Large intestine (tissue), 3 donors: ENCODE data around the gene MUC21. TPM values are rescaled to one million over a fixed set of nuclear protein-coding genes. Genes with fewer than 3 reads are reported as not detected.
"Not testable (repeated sequence)": the region's sequence is repeated elsewhere in the genome, so short reads cannot be mapped to it uniquely, and the experiment has no call there.

Source experiments
- DNase-seq, 2 donors: peaks; one replicate each; pipeline versions ENCODE4 v3.0.0 to v3.0.0-alpha.2; 2013
- H3K27ac ChIP-seq: one replicate; pipeline ENCODE4 v1.5.1; 2013; ENCODE audit warnings: low read length
- H3K27me3 ChIP-seq: 2 replicates; pipeline ENCODE4 v1.6.1; 2013; ENCODE audit warnings: low read length; ENCODE audit not compliant: control insufficient read depth, insufficient read depth
- H3K36me3 ChIP-seq: 2 replicates; pipeline ENCODE4 v1.6.1; 2013; ENCODE audit warnings: low read length; ENCODE audit not compliant: control insufficient read depth, insufficient read depth
- H3K4me1 ChIP-seq: one replicate; pipeline ENCODE4 v1.6.1; 2013; ENCODE audit warnings: low read length; ENCODE audit not compliant: control insufficient read depth, insufficient read depth
- H3K4me3 ChIP-seq: one replicate; pipeline ENCODE4 v1.5.1; 2013; ENCODE audit warnings: low read length
- H3K9me3 ChIP-seq: one replicate; pipeline ENCODE4 v1.6.1; 2013; ENCODE audit warnings: mild to moderate bottlenecking, low read depth, low read length, moderate library complexity; ENCODE audit not compliant: control insufficient read depth
- WGBS: methylation state at CpG from one replicate; pipeline ENCODE4 v1.1.5; 2013; ENCODE audit warnings: low lambda C conversion rate; ENCODE audit not compliant: insufficient coverage; 5-methylcytosine and 5-hydroxymethylcytosine counted together
- polyA plus RNA-seq: library from polyadenylated mRNA; unstranded; fragments of 120-200 nt; gene quantifications from one replicate; pipeline ENCODE4 v1.2.1, GENCODE V29; 2013

The MUC21 gene
- polyA plus RNA-seq, 1 donor, result not detected

DNA sequence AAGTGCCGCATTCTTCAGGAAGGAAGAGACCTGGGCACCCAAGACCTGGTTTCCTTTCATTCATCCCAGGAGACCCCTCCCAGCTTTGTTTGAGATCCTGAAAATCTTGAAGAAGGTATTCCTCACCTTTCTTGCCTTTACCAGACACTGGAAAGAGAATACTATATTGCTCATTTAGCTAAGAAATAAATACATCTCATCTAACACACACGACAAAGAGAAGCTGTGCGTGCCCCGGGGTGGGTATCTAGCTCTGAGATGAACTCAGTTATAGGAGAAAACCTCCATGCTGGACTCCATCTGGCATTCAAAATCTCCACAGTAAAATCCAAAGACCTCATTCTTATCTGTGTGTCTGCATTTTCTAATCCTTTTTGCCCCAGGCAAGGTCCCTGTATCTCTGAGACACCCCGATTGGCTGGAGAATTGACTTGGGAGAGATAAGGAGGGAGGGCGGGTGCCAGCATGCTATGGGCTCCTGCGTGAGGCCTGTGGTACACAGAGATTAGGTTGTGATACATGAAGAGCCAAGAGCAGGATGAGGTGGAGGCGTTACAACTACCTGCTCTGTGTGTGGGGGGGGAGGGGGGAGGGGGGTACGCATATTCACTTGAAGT lies 4.8 kb downstream of the MUC21 start:
- no CpG with 5 or more reads among the region's 9 CpGs for WGBS
- DNase-seq, result no peak

DNA sequence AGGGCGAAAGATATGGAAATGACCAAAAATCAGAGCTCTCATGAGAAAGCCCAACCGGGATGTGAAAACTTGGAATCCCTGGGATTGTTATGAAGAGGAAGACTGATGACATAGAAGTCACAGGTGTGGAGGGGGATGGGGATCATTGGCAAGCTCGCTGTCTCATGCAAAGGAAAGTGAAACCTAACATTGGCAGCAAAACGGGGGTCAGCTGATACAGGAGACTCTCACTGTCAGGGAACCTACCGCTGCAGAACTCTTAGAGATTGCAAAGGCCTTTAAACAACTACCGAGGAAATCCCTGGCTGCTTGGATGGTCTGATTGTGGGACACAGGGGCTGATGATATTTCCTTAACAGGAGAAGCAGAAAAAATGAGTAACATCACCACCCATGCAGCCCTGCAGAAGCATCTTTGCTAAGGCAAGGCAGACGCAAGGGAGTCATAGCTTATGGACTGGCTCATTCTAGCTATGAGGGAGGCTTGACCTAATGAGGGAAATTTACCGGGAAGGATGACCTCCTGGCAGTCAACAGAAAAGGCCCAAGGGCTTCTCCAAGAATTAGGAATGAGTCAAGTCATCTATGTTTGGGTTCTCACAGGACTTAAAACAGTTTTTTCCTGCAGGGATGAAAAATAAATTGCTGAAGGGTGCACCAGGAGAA lies 7.0 kb downstream of the MUC21 start:
- DNase-seq, result peak; percentile 33 to 52
- H3K4me1 ChIP-seq, result no peaks in the 10 kb centered on the region

More for the DNA sequence above, 4.8 kb downstream of the MUC21 start:
- Histone ChIP-seq H3K27ac (no peak overlapping the region), H3K4me1 (no peaks in the 10 kb centered on the region), H3K36me3 (no peaks in the 10 kb centered on the region), H3K27me3 (peaks cover 14% of the 10 kb centered on the region), H3K9me3 (no peaks in the 10 kb centered on the region), H3K4me3 (no peak overlapping the region)

DNA sequence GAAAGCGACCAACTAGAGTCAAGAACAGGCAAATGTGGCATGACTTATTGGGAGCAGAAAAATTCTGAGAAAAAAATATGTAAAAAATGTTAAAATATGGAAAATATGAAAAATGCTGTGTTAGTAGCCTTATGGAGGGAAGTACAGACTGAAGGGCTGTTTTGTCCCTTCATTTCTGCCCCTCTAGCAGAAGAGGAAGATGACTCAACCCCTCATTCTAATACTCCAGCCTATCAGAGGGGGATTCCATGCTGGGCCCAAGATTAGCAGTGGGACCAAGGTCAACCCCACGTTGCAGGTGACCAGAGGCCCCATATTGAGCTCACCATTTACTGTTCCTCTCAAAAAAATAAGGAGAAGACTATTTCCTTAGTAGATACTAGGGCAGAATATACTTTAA lies 8.4 kb downstream of the MUC21 start:
- no peak for DNase-seq

More for the DNA sequence above, 7.0 kb downstream of the MUC21 start:
- Histone ChIP-seq H3K27ac (no peak overlapping the region), H3K27me3 (peaks cover 7% of the 10 kb centered on the region), H3K9me3 (no peaks in the 10 kb centered on the region), H3K36me3 (no peaks in the 10 kb centered on the region), H3K4me3 (no peak overlapping the region)
- no CpG with 5 or more reads among the region's 8 CpGs for WGBS

DNA sequence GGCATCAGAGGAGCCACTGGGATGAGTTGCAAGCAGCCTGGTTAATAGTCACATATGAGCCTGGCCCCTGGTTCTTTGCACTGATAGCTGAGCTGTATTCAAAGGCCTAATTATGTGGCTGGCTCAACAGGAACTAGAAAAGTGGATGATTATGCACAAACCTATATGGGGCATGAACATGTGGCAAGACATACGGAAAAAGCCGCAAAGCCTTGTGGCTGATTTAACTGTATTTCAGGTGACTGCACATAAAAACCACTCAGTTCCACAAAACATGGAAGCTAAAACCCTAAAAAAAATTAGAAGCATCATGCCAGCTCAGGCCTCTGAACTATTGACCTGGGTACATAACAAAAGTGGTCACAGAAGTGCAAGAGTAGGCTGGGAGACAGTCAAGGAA lies 13.8 kb downstream of the MUC21 start:
- H3K36me3 ChIP-seq, result no peaks in the 10 kb centered on the region
- H3K27ac ChIP-seq, result no peak overlapping the region
- no CpG with 5 or more reads among the region's 2 CpGs for WGBS
- no peak for DNase-seq
- H3K27me3 ChIP-seq, result no peaks in the 10 kb centered on the region
- H3K9me3 ChIP-seq, result no peaks in the 10 kb centered on the region
- no peaks in the 10 kb centered on the region for H3K4me1 ChIP-seq
- no peak overlapping the region for H3K4me3 ChIP-seq

More for the DNA sequence above, 8.4 kb downstream of the MUC21 start:
- Histone ChIP-seq H3K36me3 (no peaks in the 10 kb centered on the region), H3K9me3 (no peaks in the 10 kb centered on the region), H3K4me3 (no peak overlapping the region), H3K27ac (no peak overlapping the region), H3K4me1 (no peaks in the 10 kb centered on the region), H3K27me3 (peaks cover 7% of the 10 kb centered on the region)
- 100% methylated on average over 1 of the region's 2 CpGs for WGBS

DNA sequence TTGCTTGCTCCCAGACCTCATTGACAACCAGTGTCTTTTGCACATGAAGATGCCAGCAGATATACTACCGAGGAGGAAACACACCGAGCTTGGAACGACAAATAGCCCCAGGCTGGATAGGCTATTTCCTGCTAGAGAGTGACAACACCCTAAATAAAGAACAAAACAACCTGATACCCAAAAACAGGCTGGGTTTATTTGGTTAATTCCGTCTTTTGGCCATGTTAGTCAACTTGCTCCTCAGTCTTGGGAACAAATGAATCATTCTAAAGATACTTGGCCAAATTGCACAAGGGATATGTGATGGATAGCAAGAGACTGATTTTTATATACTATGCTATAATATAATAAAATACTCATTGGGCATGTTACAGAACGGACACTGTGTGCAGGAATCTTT lies 15.3 kb downstream of the MUC21 start:
- Histone ChIP-seq H3K27me3 (no peaks in the 10 kb centered on the region), H3K27ac (no peak overlapping the region), H3K4me1 (no peaks in the 10 kb centered on the region), H3K4me3 (no peak overlapping the region), H3K36me3 (no peaks in the 10 kb centered on the region), H3K9me3 (no peaks in the 10 kb centered on the region)
- WGBS, result no CpG with 5 or more reads among the region's 5 CpGs
- no peak for DNase-seq

DNA sequence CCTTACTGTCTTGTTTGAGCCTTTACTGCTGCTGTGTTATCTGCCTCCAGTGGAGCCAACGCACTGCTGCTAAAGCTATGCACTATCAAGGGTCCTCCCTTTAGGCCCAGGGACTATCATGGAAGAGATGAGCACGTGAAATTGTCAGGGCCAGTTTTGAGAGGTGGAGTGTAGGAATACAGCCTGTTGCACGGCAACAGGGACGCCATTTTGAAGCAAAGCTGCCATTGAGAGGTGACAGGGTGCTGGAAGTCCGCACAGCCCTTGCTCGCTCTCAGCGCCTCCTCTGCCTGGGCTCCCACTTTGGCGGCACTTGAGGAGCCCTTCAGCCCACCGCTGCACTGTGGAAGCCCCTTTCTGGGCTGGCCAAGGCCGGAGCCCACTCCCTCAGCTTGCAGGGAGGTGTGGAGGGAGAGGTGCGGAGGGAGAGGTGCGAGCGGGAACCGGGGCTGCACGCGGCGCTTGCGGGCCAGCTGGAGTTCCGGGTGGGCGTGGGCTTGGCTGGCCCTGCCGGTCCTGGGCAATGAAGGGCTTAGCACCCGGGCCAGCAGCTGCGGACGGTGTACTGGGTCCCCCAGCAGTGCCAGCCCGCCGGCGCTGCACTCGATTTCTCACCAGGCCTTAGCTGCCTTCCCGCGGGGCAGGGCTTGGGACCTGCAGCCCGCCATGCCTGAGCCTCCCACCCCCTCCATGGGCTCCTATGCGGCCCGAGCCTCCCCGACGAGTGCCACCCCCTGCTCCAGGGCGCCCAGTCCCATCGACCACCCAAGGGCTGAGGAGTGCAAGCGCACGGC lies 16.7 kb downstream of the MUC21 start:
- not testable (repeated sequence) for H3K4me3 ChIP-seq, H3K4me1 ChIP-seq, H3K9me3 ChIP-seq, H3K27ac ChIP-seq, H3K36me3 ChIP-seq, H3K27me3 ChIP-seq, DNase-seq
- WGBS, result no CpG with 5 or more reads among the region's 39 CpGs

DNA sequence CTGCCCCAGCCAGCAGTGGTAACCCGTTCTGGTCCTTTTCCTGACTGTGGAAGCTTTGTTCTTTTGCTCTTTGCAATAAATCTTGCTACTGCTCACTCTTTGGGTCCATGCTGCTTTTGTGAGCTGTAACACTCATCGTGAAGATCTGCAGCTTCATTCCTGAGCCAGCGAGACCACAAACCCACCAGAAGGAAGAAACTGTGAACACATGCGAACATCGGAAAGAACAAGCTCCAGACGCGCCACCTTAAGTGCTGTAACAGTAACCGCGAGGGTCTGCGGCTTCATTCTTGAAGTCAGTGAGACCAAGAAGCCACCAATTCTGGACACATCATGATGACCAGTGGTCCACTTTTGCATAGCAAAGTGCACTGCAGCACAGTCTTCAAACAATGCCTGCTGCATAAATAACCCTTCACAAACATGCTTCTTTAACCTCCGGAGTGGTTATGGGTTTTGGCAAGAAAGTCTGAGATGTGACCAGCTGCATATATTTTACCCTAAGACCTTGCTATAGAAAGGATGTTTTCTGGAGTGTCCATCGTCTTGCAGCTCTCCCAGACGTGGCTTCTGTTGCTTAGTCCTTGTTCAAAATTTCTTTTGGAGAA lies 17.9 kb downstream of the MUC21 start:
- H3K36me3 ChIP-seq, result no peaks in the 10 kb centered on the region
- DNase-seq, result no peak
- no peaks in the 10 kb centered on the region for H3K9me3 ChIP-seq
- WGBS, result no CpG with 5 or more reads among the region's 13 CpGs
- H3K27me3 ChIP-seq, result no peaks in the 10 kb centered on the region
- H3K27ac ChIP-seq, result no peak overlapping the region
- no peaks in the 10 kb centered on the region for H3K4me1 ChIP-seq
- no peak overlapping the region for H3K4me3 ChIP-seq

DNA sequence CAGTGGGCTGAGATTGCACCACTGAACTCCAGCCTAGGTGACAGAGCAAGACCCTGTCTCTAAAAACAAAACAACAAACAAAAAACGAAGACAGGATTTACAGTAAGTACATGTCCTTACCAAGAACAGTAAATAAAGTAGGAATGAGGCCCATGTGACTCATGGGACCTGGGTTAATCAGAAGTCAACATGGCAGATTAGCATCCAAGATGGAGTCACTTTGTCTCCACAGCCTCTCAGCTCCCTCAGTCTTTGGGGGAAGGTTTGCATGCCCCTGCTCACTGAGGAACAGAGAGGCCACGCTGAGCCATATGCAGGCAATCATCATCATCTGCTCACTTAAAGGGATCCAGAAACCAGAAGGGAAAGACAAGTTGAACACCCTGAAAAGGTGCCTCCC lies 19.0 kb downstream of the MUC21 start:
- Histone ChIP-seq H3K4me3 (no peak overlapping the region), H3K27me3 (peaks cover 4% of the 10 kb centered on the region), H3K9me3 (no peaks in the 10 kb centered on the region), H3K36me3 (no peaks in the 10 kb centered on the region), H3K4me1 (no peaks in the 10 kb centered on the region), H3K27ac (no peak overlapping the region)
- DNase-seq, result no peak
- no CpG with 5 or more reads among the region's 2 CpGs for WGBS

DNA sequence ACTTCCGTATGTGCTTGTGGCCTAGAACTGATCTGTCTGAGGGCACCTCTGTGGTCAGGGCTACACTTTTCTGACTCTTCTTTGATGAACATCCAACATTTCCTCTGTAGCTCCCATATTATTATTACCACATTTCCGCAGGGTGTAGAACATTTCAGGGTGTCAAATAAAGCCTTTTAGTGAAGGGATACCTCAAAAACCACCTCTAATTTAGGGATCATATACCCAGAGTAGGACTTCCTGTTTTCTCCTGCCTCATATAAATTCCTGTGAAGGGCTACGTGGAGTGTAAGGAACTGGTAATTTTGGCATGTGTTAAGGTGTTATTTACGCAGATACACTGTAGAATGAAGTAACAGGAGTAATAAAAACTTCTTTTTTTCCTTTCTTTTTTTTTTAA lies 21.3 kb downstream of the MUC21 start:
- peaks cover 16% of the 10 kb centered on the region for H3K27me3 ChIP-seq
- no peaks in the 10 kb centered on the region for H3K4me1 ChIP-seq
- no peak overlapping the region for H3K27ac ChIP-seq
- no peaks in the 10 kb centered on the region for H3K36me3 ChIP-seq
- DNase-seq, result no peak
- WGBS, result 67% methylated on average over 2 of the region's 4 CpGs
- no peak overlapping the region for H3K4me3 ChIP-seq
- H3K9me3 ChIP-seq, result no peaks in the 10 kb centered on the region

DNA sequence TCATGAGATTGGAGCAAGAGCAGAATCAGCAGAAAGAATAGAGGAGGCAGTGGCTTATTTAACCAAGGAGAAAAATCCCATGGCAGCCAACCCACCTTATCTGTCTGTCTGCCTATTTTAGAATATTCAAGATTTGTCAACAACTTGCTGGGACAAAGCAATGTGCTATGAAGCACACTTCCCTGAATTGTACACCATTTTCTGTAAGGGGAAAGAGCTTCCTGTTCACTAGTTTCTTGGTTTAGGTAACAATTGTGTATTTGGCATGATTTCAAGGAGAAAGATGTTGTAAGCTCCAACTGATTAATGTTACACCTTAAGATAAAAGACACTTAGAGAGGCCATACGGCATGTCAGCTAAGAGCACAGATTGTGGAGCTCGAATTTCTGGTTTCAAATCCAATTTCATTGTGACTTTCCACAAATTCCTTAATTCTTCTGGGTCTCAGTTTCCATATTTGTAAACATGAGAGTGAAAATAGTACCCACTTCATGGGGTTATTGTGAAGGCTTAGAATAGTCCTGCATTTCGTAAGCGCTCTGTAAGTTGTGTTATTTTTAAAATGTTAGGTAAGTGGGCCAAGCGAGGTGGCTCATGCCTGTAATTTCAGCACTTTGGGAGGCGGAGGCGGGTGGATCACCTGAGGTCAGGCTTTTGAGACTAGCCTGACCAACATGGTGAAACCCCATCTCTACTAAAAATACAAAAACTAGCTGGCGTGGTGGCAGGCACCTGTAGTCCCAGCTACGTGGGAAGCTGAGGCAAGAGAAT lies 21.9 kb downstream of the MUC21 start:
- Histone ChIP-seq H3K27me3 (peaks cover 22% of the 10 kb centered on the region), H3K36me3 (no peaks in the 10 kb centered on the region), H3K27ac (no peak overlapping the region), H3K4me1 (no peaks in the 10 kb centered on the region), H3K4me3 (no peak overlapping the region), H3K9me3 (no peaks in the 10 kb centered on the region)
- WGBS, result 67% methylated on average over 1 of the region's 9 CpGs
- no peak for DNase-seq
